ENCODE data around the gene NOX3.

DNA sequence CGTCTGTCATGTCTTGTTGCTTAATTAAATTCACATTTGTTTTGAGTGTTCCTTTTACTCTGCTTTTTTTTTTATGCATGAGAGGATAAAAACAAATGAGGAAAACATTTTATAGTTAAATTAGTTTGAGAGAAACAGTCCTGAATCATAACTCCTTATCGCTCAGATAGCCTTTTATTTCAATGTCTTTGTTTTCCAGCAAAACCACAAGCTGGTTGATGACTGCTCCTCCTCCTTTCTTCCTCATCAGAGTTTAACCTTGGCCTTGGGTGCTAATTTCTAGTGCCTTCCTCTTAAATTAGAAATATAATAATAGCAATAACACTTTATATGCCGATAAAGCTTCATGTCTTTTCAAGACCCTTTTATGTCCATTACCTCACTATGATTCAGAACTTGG, 3.1 kb downstream of the NOX3 start:
- TF ChIP-seq, protein P1, sequence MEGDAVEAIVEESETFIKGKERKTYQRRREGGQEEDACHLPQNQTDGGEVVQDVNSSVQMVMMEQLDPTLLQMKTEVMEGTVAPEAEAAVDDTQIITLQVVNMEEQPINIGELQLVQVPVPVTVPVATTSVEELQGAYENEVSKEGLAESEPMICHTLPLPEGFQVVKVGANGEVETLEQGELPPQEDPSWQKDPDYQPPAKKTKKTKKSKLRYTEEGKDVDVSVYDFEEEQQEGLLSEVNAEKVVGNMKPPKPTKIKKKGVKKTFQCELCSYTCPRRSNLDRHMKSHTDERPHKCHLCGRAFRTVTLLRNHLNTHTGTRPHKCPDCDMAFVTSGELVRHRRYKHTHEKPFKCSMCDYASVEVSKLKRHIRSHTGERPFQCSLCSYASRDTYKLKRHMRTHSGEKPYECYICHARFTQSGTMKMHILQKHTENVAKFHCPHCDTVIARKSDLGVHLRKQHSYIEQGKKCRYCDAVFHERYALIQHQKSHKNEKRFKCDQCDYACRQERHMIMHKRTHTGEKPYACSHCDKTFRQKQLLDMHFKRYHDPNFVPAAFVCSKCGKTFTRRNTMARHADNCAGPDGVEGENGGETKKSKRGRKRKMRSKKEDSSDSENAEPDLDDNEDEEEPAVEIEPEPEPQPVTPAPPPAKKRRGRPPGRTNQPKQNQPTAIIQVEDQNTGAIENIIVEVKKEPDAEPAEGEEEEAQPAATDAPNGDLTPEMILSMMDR (IDR thresholded peaks at IDR 0.05; ENCODE audit: extremely low read depth in 1 of 2, insufficient read depth in 1 of 2, low read depth in 1 of 2, low read length in 2 of 2): no peak
- TF ChIP-seq POLR2AphosphoS5 (IDR thresholded peaks at IDR 0.05; ENCODE audit: insufficient read depth, low read depth, low read length): no peak
- no peak for TF ChIP-seq GATA2 (IDR thresholded peaks at IDR 0.05; ENCODE audit: insufficient read depth, insufficient read length, low read depth, low read length)
- no peak for TF ChIP-seq EZH2 (IDR thresholded peaks at IDR 0.05; ENCODE audit: borderline replicate concordance, low read depth, low read length, severe bottlenecking)
- no peak for TF ChIP-seq POLR2A (IDR thresholded peaks at IDR 0.05; ENCODE audit: low read depth, low read length)
- TF ChIP-seq JUN (IDR thresholded peaks at IDR 0.05; ENCODE audit: borderline replicate concordance, insufficient read depth, insufficient read length, low read depth): no peak

Data from endothelial cell of umbilical vein (primary cell).